Liver (tissue), 9 donors: ENCODE measurements around the gene ATXN1. TPM values are rescaled to one million over a fixed set of nuclear protein-coding genes. Genes with fewer than 3 reads are reported as not detected.

Experiments
- DNase-seq: peaks from one replicate; pipeline ENCODE4 v3.0.0-alpha.2; 2017; ENCODE audit warnings: low spot score
- H3K27ac ChIP-seq, 2 donors: one replicate each; pipeline ENCODE4 v1.7.0; 2013; ENCODE audit warnings: inconsistent platforms in 2 of 2, low read length in 2 of 2, control low read depth in 1 of 2, low read depth in 1 of 2, mild to moderate bottlenecking in 1 of 2
- H3K27me3 ChIP-seq, 4 donors: one replicate each; pipeline versions ENCODE4 v1.6.1 to v1.7.0; 2013; ENCODE audit warnings: low read length in 3 of 4, inconsistent platforms in 1 of 4, mild to moderate bottlenecking in 1 of 4, moderate library complexity in 1 of 4; ENCODE audit not compliant: control insufficient read depth in 4 of 4, insufficient read depth in 4 of 4
- H3K36me3 ChIP-seq, 4 donors: one replicate each; pipeline versions ENCODE4 v1.6.1 to v1.7.0; 2013; ENCODE audit warnings: low read length in 3 of 4, mild to moderate bottlenecking in 3 of 4, low read depth in 1 of 4, moderate library complexity in 1 of 4; ENCODE audit not compliant: control insufficient read depth in 4 of 4, insufficient read depth in 3 of 4
- H3K4me1 ChIP-seq, 4 donors: one replicate each; pipeline versions ENCODE4 v1.6.1 to v1.7.0; 2013; ENCODE audit warnings: low read length in 3 of 4, mild to moderate bottlenecking in 3 of 4, moderate library complexity in 1 of 4; ENCODE audit not compliant: control insufficient read depth in 4 of 4, insufficient read depth in 4 of 4
- H3K4me3 ChIP-seq, 3 donors: one replicate each; pipeline versions ENCODE4 v1.6.1 to v1.7.0; 2013; ENCODE audit warnings: low read length in 3 of 3, control low read depth in 1 of 3, low read depth in 1 of 3, mild to moderate bottlenecking in 1 of 3
- H3K9ac ChIP-seq, 2 donors: one replicate each; pipeline ENCODE4 v1.7.0; 2013; ENCODE audit warnings: low read length in 2 of 2, mild to moderate bottlenecking in 2 of 2, moderate library complexity in 2 of 2, control low read depth in 1 of 2, low read depth in 1 of 2
- H3K9me3 ChIP-seq, 4 donors: one replicate each; pipeline versions ENCODE4 v1.6.1 to v1.7.0; 2013; ENCODE audit warnings: low read length in 3 of 4; ENCODE audit not compliant: control insufficient read depth in 4 of 4
- CTCF ChIP-seq: fragments of 150-350 bp; IDR thresholded peaks from 2 replicates; pipeline ENCODE4 v1.5.1; 2017; ENCODE audit warnings: improper control_type of control experiment, low read depth, low read length; ENCODE audit not compliant: missing input control
- EGR1 ChIP-seq, 2 donors: IDR thresholded peaks; 2 replicates each; pipeline ENCODE4 v1.6.1; 2016 to 2018; ENCODE audit warnings: antibody characterized with exemption in 2 of 2, low read depth in 2 of 2
- FOXA1 ChIP-seq: IDR thresholded peaks from 2 replicates; pipeline ENCODE4 v1.6.1; 2016; ENCODE audit warnings: antibody characterized with exemption
- FOXA2 ChIP-seq: IDR thresholded peaks from 2 replicates; pipeline ENCODE4 v1.6.1; 2016; ENCODE audit warnings: antibody characterized with exemption
- GABPA ChIP-seq, 2 donors: IDR thresholded peaks in 1 of 2; conservative IDR thresholded peaks in 1 of 2; 2 replicates each; pipeline ENCODE4 v1.6.1; 2016; ENCODE audit warnings: antibody characterized with exemption in 2 of 2, mild to moderate bottlenecking in 1 of 2, moderate library complexity in 1 of 2
- JUND ChIP-seq, 2 donors: IDR thresholded peaks; 2 replicates each; pipeline ENCODE4 v1.6.1; 2016; ENCODE audit warnings: antibody characterized with exemption in 2 of 2
- NR2F2 ChIP-seq: IDR thresholded peaks from 2 replicates; pipeline ENCODE4 v1.6.1; 2016; ENCODE audit warnings: antibody characterized with exemption
- RAD21 ChIP-seq, 2 donors: IDR thresholded peaks; 2 replicates each; pipeline ENCODE4 v1.6.1; 2016; ENCODE audit warnings: antibody characterized with exemption in 2 of 2, mild to moderate bottlenecking in 2 of 2
- REST ChIP-seq: IDR thresholded peaks from 2 replicates; pipeline ENCODE4 v1.6.1; 2016; ENCODE audit warnings: antibody characterized with exemption, mild to moderate bottlenecking
- SP1 ChIP-seq: IDR thresholded peaks from 2 replicates; pipeline ENCODE4 v1.6.1; 2018; ENCODE audit warnings: antibody characterized with exemption, mild to moderate bottlenecking
- ZBTB33 ChIP-seq: IDR thresholded peaks from 2 replicates; pipeline ENCODE4 v1.6.1; 2016; ENCODE audit warnings: antibody characterized with exemption
- WGBS: extraction: QIAGEN DNeasy Blood & Tissue Kit; methylation state at CpG from one replicate; pipeline ENCODE4 v1.1.7; 2013; 5-methylcytosine and 5-hydroxymethylcytosine counted together
- polyA plus RNA-seq, 2 donors: library from polyadenylated mRNA; stranded (reverse) in 1 of 2; unstranded in 1 of 2; fragments of 200-250 nt in 1 of 2; fragments of >200 nt in 1 of 2; fragmentation: Nextera tagmentation in 1 of 2; extraction: Ambion mirVana in 1 of 2; gene quantifications; one replicate each; pipeline versions ENCODE4 v1.2.1 to v1.2.3, GENCODE V29; 2013 to 2015
- total RNA-seq, 2 donors: library from RNA; depleted of rRNA; stranded (reverse); fragments of >200 nt; gene quantifications; one replicate each; pipeline ENCODE4 v1.2.3, GENCODE V29; 2014
- donor health status: healthy.
- donor health status: healthy.
- donor health status: healthy.
- donor health status: healthy.
- donor health status: healthy.

The ATXN1 gene
- total and polyA plus RNA-seq, 4 donors, result 4.3 to 29.7 (median 8.2) TPM

DNA sequence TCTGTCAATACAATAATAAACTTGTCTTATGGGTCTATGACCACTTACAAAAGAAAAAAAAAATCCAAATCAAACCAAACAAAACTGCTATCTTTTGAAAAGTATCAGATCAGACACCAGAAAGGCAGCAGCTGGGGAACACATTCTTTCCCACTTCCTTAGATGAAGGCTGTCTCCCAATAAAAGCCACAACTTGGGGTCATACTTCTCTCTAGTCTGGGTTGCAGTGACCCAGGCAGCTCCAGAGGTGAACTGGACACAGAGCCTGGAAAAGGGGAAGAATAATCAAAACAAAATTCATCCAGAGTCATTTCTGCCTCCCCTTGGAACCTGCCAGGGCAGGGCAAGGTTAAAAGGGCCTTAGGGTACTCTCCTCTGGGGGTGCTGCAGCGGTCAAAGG lies 19.1 kb downstream of the ATXN1 start:
- Histone ChIP-seq H3K27ac (no peak overlapping the region), H3K4me3 (no peak overlapping the region), H3K36me3 (no peaks in the 10 kb centered on the region), H3K27me3 (no peaks in the 10 kb centered on the region), H3K9me3 (no peaks in the 10 kb centered on the region), H3K9ac (no peak overlapping the region), H3K4me1 (peaks cover 0 to 15% (median 5%) of the 10 kb centered on the region in 4 donors)
- no peak for DNase-seq
- TF ChIP-seq SP1, result no peak
- no peak for TF ChIP-seq CTCF
- no peak for TF ChIP-seq EGR1 (IDR thresholded peaks at IDR 0.05; ENCODE audit: low read depth in 2 of 2)
- no peak for TF ChIP-seq FOXA2
- no peak for TF ChIP-seq ZBTB33
- TF ChIP-seq GABPA (IDR thresholded peaks at IDR 0.05 in 1 of 2, conservative IDR thresholded peaks at IDR 0.05 in 1 of 2), result no peak
- no peak for TF ChIP-seq JUND (IDR thresholded peaks at IDR 0.05)
- no peak for TF ChIP-seq FOXA1
- TF ChIP-seq NR2F2, result no peak
- no peak for TF ChIP-seq RAD21 (IDR thresholded peaks at IDR 0.05)
- 94% methylated on average over 1 of the region's 1 CpG for WGBS

GRCh38 chr6:16741112-16742016 lies 19.9 kb downstream of the ATXN1 start:
- TF ChIP-seq GABPA (IDR thresholded peaks at IDR 0.05 in 1 of 2, conservative IDR thresholded peaks at IDR 0.05 in 1 of 2) (no peak), ZBTB33 (no peak), REST (no peak), FOXA2 (no peak)
- Histone ChIP-seq H3K9me3 (no peaks in the 10 kb centered on the region), H3K27ac (no peak overlapping the region), H3K27me3 (no peaks in the 10 kb centered on the region), H3K4me1 (peaks cover 0 to 16% (median 3%) of the 10 kb centered on the region in 4 donors), H3K4me3 (no peak overlapping the region), H3K9ac (no peak overlapping the region), H3K36me3 (no peaks in the 10 kb centered on the region)
- no peak for DNase-seq
- 81% methylated on average over 8 of the region's 8 CpGs for WGBS
